PC-3 (cell line): ENCODE measurements around the gene TRMT112. TPM values are rescaled to one million over a fixed set of nuclear protein-coding genes. Genes with fewer than 3 reads are reported as not detected.

Experiments
- ATAC-seq: fragments of 200-7000 bp; cut with Tn5 transposase; 2 replicates; pipeline ENCODE4 v1.9.1; 2020; ENCODE audit warnings: mild to moderate bottlenecking, moderate library complexity
- BruUV-seq: library from RNA; stranded (reverse); fragments of 400-500 nt; replicated peaks from 2 replicates; lab custom pipeline; 2021; lab: Mats Ljungman, UMichigan
- CTCF ChIA-PET: fragments of 300-600 bp; sonication (Branson Sonifier 250); formaldehyde crosslinking; loops from one replicate; lab custom pipeline; 2022; ENCODE audit warnings: antibody characterized with exemption; lab: Charles Lee
- POLR2A ChIA-PET: fragments of 300-600 bp; sonication (Branson Sonifier 250); formaldehyde crosslinking; loops from one replicate; lab custom pipeline; 2022; ENCODE audit warnings: antibody characterized with exemption; ENCODE audit not compliant: unreplicated experiment; lab: Charles Lee
- DNase-seq: peaks from one replicate; pipeline ENCODE4 v3.0.0-alpha.2; 2015
- H2AFZ ChIP-seq: fragments of 300-600 bp; sonication (generic); 2 replicates; pipeline ENCODE4 v1.6.0; 2016; ENCODE audit warnings: antibody characterized with exemption, low read length
- H3F3A ChIP-seq: fragments of 300-600 bp; sonication (generic); one replicate; pipeline ENCODE4 v1.6.0; 2017; ENCODE audit warnings: antibody characterized with exemption, low read length, control low read depth, mild to moderate bottlenecking; ENCODE audit not compliant: unreplicated experiment
- H3K27ac ChIP-seq: fragments of 300-600 bp; sonication (generic); 2 replicates; pipeline ENCODE4 v1.5.1; 2016; ENCODE audit warnings: mild to moderate bottlenecking, low read length
- H3K27me3 ChIP-seq: fragments of 300-600 bp; sonication (generic); 2 replicates; pipeline ENCODE4 v1.6.1; 2016; ENCODE audit warnings: low read length, mixed read lengths
- H3K36me3 ChIP-seq: fragments of 300-600 bp; sonication (generic); 2 replicates; pipeline ENCODE4 v1.6.1; 2016; ENCODE audit warnings: low read depth, mixed run types, low read length, mixed read lengths
- H3K4me1 ChIP-seq: fragments of 300-600 bp; sonication (generic); 2 replicates; pipeline ENCODE4 v1.5.1; 2016; ENCODE audit warnings: low read length; ENCODE audit not compliant: insufficient read depth
- H3K4me2 ChIP-seq: fragments of 300-600 bp; sonication (generic); 2 replicates; pipeline ENCODE4 v1.6.0; 2016; ENCODE audit warnings: low read length
- H3K4me3 ChIP-seq: fragments of 300-600 bp; sonication (generic); 2 replicates; pipeline ENCODE4 v1.5.1; 2016; ENCODE audit warnings: mild to moderate bottlenecking, low read length, mixed read lengths
- H3K79me2 ChIP-seq: fragments of 300-600 bp; sonication (generic); 2 replicates; pipeline ENCODE4 v1.6.1; 2017; ENCODE audit warnings: low read length, mixed read lengths
- H3K9ac ChIP-seq: fragments of 300-600 bp; sonication (generic); 2 replicates; pipeline ENCODE4 v1.6.0; 2016; ENCODE audit warnings: mild to moderate bottlenecking, low read length
- H3K9me2 ChIP-seq: fragments of 300-600 bp; sonication (generic); replicated peaks from 2 replicates; pipeline ENCODE4 v1.6.1; 2016; ENCODE audit warnings: mixed run types, low read length, mixed read lengths
- H3K9me3 ChIP-seq: fragments of 300-600 bp; sonication (generic); 2 replicates; pipeline ENCODE4 v1.6.1; 2016; ENCODE audit warnings: low read length, mixed read lengths
- H4K20me1 ChIP-seq: fragments of 300-600 bp; sonication (generic); 2 replicates; pipeline ENCODE4 v1.6.1; 2016; ENCODE audit warnings: low read length, mixed read lengths
- EZH2 ChIP-seq: fragments of 300-600 bp; sonication (generic); IDR thresholded peaks from one replicate; pipeline ENCODE4 v1.6.1; 2017; ENCODE audit warnings: antibody characterized with exemption, mild to moderate bottlenecking, low read length; ENCODE audit not compliant: unreplicated experiment
- EZH2phosphoT487 ChIP-seq: fragments of 300-600 bp; sonication (generic); IDR thresholded peaks from 2 replicates; pipeline ENCODE4 v1.6.1; 2018; ENCODE audit warnings: mild to moderate bottlenecking, antibody characterized with exemption, low read length, borderline replicate concordance
- intact Hi-C: fragments of 100-400 bp; cut with micrococcal nuclease; formaldehyde crosslinking; loops from 2 replicates; pipeline ENCODE4 v1.9.0; 2023
- total RNA-seq: library from RNA; depleted of rRNA; stranded (reverse); fragments of >200 nt; gene quantifications from 2 replicates; pipeline ENCODE4 v1.2.3, GENCODE V29; 2014
- TF ChIP-seq, protein P1 (sequence below): fragments of 300-600 bp; sonication (generic); conservative IDR thresholded peaks from 2 replicates; pipeline ENCODE4 v1.5.1; 2017; ENCODE audit warnings: antibody characterized with exemption, low read depth, mild to moderate bottlenecking, low read length

Gene TRMT112
- total RNA-seq, 1 experiment from 2014 or later = 812 TPM

DNA sequence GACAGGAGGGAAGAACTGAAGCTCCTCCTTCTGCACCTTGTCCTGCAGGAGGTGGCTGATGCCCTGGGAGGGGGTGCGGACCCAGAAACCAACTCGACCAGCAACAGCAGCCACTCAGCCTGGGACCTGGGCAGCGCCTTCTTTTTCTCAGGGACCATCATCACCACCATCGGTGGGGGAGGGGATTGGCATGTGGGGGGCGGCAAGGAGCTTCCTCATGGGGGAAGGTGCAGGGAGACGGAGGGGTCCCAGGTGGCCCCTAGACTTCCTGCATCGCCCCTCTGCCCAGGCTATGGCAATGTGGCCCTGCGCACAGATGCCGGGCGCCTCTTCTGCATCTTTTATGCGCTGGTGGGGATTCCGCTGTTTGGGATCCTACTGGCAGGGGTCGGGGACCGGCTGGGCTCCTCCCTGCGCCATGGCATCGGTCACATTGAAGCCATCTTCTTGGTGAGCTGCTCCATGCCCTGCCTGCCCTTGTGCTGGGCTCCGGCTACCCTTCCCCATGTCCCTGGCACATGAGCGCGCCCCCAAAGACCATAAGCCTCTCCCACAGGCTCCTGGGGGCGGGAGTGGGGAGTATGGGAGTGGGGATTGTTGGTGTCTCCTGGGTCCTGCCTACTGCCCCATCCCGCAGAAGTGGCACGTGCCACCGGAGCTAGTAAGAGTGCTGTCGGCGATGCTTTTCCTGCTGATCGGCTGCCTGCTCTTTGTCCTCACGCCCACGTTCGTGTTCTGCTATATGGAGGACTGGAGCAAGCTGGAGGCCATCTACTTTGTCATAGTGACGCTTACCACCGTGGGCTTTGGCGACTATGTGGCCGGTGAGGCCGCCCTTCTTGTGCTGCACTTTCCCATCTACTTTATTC lies 20.3 kb downstream of the TRMT112 start:
- Histone ChIP-seq H3K9me3 (no peaks in the 10 kb centered on the region), H3K36me3 (no peaks in the 10 kb centered on the region), H3K27me3 (peaks cover 25% of the 10 kb centered on the region), H3K4me2 (no peak overlapping the region), H3K4me3 (no peak overlapping the region), H3F3A (no peaks in the 10 kb centered on the region), H3K79me2 (no peaks in the 10 kb centered on the region), H2AFZ (no peak overlapping the region), H4K20me1 (no peaks in the 10 kb centered on the region), H3K9ac (no peak overlapping the region), H3K27ac (no peak overlapping the region), H3K4me1 (peaks cover 23% of the 10 kb centered on the region), H3K9me2 (no peaks in the 10 kb centered on the region)
- CTCF ChIA-PET = no interaction called here
- intact Hi-C loops = no loop called here
- ATAC-seq (no peak), DNase-seq (no peak)
- no peak for TF ChIP-seq EZH2
- TF ChIP-seq EZH2phosphoT487 = no peak
- TF ChIP-seq, protein P1, sequence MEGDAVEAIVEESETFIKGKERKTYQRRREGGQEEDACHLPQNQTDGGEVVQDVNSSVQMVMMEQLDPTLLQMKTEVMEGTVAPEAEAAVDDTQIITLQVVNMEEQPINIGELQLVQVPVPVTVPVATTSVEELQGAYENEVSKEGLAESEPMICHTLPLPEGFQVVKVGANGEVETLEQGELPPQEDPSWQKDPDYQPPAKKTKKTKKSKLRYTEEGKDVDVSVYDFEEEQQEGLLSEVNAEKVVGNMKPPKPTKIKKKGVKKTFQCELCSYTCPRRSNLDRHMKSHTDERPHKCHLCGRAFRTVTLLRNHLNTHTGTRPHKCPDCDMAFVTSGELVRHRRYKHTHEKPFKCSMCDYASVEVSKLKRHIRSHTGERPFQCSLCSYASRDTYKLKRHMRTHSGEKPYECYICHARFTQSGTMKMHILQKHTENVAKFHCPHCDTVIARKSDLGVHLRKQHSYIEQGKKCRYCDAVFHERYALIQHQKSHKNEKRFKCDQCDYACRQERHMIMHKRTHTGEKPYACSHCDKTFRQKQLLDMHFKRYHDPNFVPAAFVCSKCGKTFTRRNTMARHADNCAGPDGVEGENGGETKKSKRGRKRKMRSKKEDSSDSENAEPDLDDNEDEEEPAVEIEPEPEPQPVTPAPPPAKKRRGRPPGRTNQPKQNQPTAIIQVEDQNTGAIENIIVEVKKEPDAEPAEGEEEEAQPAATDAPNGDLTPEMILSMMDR = no peak
- POLR2A ChIA-PET = no interaction called here
- BruUV-seq = no TSS peak

DNA sequence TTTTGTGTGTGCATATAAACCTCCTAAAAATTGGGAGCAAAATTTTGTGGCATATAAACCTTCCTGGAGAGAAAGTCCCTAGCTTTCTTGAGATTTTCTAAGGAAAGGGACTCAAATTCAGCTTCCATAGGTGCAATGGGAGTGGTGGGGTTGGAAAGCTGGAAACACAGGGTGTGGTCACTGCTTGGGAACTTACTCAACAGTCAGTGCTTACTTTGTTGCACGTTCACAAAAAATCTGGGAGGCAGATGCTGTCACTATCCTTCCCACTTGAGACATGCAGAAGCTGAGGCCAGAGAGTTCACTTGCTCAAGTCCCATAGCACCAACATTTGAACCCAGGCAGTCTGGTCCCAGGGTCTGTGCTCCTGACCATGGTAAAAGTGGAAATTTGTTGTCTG lies 21.1 kb downstream of the TRMT112 start:
- Histone ChIP-seq H4K20me1 (no peaks in the 10 kb centered on the region), H3K79me2 (no peaks in the 10 kb centered on the region), H3K9me3 (no peaks in the 10 kb centered on the region), H3K27ac (no peak overlapping the region), H3K9me2 (no peaks in the 10 kb centered on the region), H3K4me2 (no peak overlapping the region), H3K27me3 (peaks cover 32% of the 10 kb centered on the region), H3K4me3 (no peak overlapping the region), H3F3A (no peaks in the 10 kb centered on the region), H3K4me1 (peaks cover 23% of the 10 kb centered on the region), H3K36me3 (no peaks in the 10 kb centered on the region), H2AFZ (no peak overlapping the region), H3K9ac (no peak overlapping the region)
- peak; percentile 44 for DNase-seq
- ChIA-PET POLR2A (no interaction called here), CTCF (interaction anchor here (0.9 kb wide), 1 partner anchor 20 kb away, joined by 8 read pairs; no protein-coding TSS in a partner anchor)
- no TSS peak for BruUV-seq
- ATAC-seq = no peak
- intact Hi-C loops = no loop called here
- TF ChIP-seq EZH2 (no peak), EZH2phosphoT487 (no peak)
- TF ChIP-seq, protein P1 = no peak

DNA sequence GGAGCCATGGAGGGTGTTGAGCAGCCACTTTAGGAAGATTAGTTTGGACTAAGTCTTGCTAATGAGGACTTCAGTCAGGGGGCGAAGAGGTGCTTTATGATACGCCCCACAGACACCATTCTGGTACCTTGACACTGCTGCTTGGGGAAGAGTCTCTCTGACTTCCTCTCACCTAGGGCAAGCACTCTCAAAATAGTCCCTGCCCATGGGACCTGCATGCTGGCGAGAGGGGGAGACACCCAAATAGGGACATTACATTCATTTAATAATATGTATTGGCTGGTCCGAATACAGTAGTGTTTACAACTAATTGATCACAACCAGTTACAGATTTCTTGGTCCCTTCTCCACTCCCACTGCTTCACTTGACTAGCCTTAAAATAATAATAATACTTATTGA lies 21.6 kb downstream of the TRMT112 start:
- peaks cover 37% of the 10 kb centered on the region for H3K27me3 ChIP-seq
- no peaks in the 10 kb centered on the region for H3K36me3 ChIP-seq
- H3K4me1 ChIP-seq = peaks cover 21% of the 10 kb centered on the region
- no peak overlapping the region for H3K27ac ChIP-seq
- no peak overlapping the region for H2AFZ ChIP-seq
- no peaks in the 10 kb centered on the region for H3K79me2 ChIP-seq
- intact Hi-C loops = no loop called here
- ChIA-PET CTCF (interaction anchor here (0.9 kb wide), 1 partner anchor 19 kb away, joined by 8 read pairs; no protein-coding TSS in a partner anchor), POLR2A (interaction anchor here (0.6 kb wide), 1 partner anchor 44 kb away, joined by 4 read pairs; no protein-coding TSS in a partner anchor)
- no TSS peak for BruUV-seq
- H3K9me3 ChIP-seq = no peaks in the 10 kb centered on the region
- no peaks in the 10 kb centered on the region for H4K20me1 ChIP-seq
- no peak overlapping the region for H3K4me2 ChIP-seq
- no peak overlapping the region for H3K9ac ChIP-seq
- no peaks in the 10 kb centered on the region for H3K9me2 ChIP-seq
- ATAC-seq (no peak), DNase-seq (no peak)
- TF ChIP-seq EZH2 (no peak), EZH2phosphoT487 (no peak)
- TF ChIP-seq, protein P1 = no peak
- no peak overlapping the region for H3K4me3 ChIP-seq
- no peaks in the 10 kb centered on the region for H3F3A ChIP-seq
